Esophagus squamous epithelium (tissue), 5 donors: Measurements from ENCODE around the gene ZC4H2. TPM values are rescaled to one million over a fixed set of nuclear protein-coding genes. Genes with fewer than 3 reads are reported as not detected.

Source experiments
- DNase-seq: peaks from one replicate; lab custom pipeline; 2025; lab: John Stamatoyannopoulos, UW
- H3K27ac ChIP-seq, 4 donors: fragments of 200-600 bp; sonication (generic); one replicate each; pipeline ENCODE4 v1.5.1; 2016 to 2019; ENCODE audit warnings: mild to moderate bottlenecking in 1 of 4
- H3K27me3 ChIP-seq, 4 donors: fragments of 200-600 bp; sonication (generic); 1 replicate in 3 of 4; 2 replicates in 1 of 4; pipeline versions ENCODE4 v1.5.1 to v1.6.0; 2017 to 2021; ENCODE audit warnings: antibody characterized with exemption in 1 of 4
- H3K36me3 ChIP-seq, 3 donors: fragments of 200-600 bp; sonication (generic); one replicate each; pipeline ENCODE4 v1.5.1; 2016 to 2019
- H3K4me1 ChIP-seq, 3 donors: fragments of 200-600 bp; sonication (generic); one replicate each; pipeline ENCODE4 v1.5.1; 2017 to 2019
- H3K4me3 ChIP-seq, 4 donors: fragments of 200-600 bp; sonication (generic); 1 replicate in 3 of 4; 2 replicates in 1 of 4; pipeline ENCODE4 v1.5.1; 2016 to 2019; ENCODE audit warnings: mild to moderate bottlenecking in 2 of 4, moderate library complexity in 1 of 4
- H3K9me3 ChIP-seq, 3 donors: fragments of 200-600 bp; sonication (generic); one replicate each; pipeline ENCODE4 v1.5.1; 2016 to 2019
- CTCF ChIP-seq, 6 experiments: fragments of 450-650 bp in 4 of 6; fragments of 200-600 bp in 2 of 6; sonication (generic) in 2 of 6; IDR thresholded peaks; one replicate each; pipeline ENCODE4 v1.5.1; 2016 to 2019; ENCODE audit warnings: antibody characterized with exemption in 6 of 6, mild to moderate bottlenecking in 4 of 6, moderate library complexity in 4 of 6
- POLR2A ChIP-seq, 4 donors: fragments of 450-650 bp; IDR thresholded peaks; one replicate each; pipeline ENCODE4 v1.6.1; 2017; ENCODE audit warnings: antibody characterized with exemption in 4 of 4, mild to moderate bottlenecking in 4 of 4, moderate library complexity in 3 of 4
- intact Hi-C: fragments of 100-400 bp; cut with DNase I; formaldehyde crosslinking; loops from one replicate; pipeline ENCODE4 v1.15.0; 2022
- total RNA-seq, 4 donors: library from RNA; depleted of rRNA; stranded (reverse); fragments of >200 nt; gene quantifications; one replicate each; pipeline ENCODE4 v1.1.0, GENCODE V29; 2016
- donor health status: DM: yes; HTN: yes; CAD: no.

ZC4H2 gene
- total RNA-seq, 4 donors from 2014 or later: 1.9 to 10.1 (median 3.6) TPM

- Histone ChIP-seq H3K36me3 (no peaks in the 10 kb centered on the region), H3K4me1 (no peaks in the 10 kb centered on the region), H3K9me3 (peaks cover 0 to 11% (median 0%) of the 10 kb centered on the region in 3 donors), H3K27me3 (no peaks in the 10 kb centered on the region), H3K27ac (no peak overlapping the region), H3K4me3 (no peak overlapping the region)
- TF ChIP-seq POLR2A (IDR thresholded peaks at IDR 0.05) (no peak), CTCF (IDR thresholded peaks at IDR 0.05) (no peak)
- intact Hi-C loops: no loop called here
- no peak for DNase-seq
Measured at GRCh38 chrX:64867217-64867616, 109.0 kb downstream of the ZC4H2 start.

Other genes with a start within 250 kb of the ZC4H2 start
- gene ZC3H12B, start 58.4 kb upstream of the ZC4H2 start, total RNA-seq: under 1 TPM; 0.04 to 0.67 (median 0.35) TPM